ENCODE results near the gene CDH23.

Gene CDH23

DNA sequence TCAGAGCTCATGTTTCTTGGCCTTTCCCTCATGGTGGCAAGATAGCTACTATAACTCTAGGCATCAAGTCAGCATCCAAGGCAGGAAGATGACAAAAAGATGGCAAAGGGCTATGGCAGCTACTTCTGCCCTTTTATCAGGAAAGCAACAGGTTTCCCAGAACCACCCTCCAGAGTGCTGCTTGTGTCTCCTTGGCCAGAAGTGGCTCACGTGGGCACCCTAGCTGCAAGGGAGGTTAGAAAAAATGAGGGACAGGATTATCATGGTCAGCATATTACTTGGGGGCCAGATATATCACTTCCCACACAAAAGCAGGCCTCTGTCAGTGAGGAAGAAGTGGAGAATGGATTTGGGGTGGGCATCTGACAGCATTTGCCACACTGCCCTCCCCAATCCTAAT is 347.1 kb downstream of the CDH23 start:
- no peaks in the 10 kb centered on the region for H3K27me3 ChIP-seq (replicated peaks; ENCODE audit: control insufficient read depth, insufficient read depth, low read length)

DNA sequence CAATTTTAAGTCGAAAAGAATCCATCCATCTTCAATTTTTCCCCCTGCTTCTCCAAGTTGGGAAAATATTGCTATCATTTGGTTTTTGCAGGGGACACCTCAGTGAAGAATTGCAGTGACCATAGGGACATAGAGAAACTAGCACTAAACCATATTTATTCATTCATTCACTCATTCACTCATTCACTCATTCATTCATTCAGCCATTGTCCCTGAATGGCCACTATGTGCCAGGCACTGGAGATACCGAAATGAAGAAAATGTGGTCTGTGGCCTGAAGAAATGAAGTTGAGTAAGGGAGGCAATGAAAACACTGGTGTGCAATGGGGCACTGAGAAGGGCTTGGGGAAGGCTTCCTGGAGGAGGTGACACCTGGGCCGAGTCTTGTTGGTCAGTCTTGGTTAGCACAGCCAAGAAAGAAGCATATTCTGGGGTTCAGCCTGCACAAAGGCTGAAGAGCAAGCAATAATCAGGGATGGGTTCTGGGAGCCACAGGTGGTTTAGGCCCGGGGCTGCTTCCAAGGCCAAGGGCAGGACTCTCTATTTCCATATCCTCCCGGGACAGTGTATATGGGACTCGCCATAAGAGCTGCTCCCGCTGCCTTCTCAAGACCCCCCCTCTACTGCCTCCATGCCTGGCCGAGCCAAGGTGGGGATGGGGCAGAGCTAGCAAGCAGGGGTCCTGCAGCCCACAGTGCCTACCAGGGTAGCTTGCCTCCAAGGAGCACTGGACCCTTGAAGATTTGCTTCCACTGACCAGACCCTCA is 348.4 kb downstream of the CDH23 start:
- no peak overlapping the region for H3K4me3 ChIP-seq (replicated peaks; ENCODE audit: low read depth, low read length)
- 0 out of 2 replicates have a peak, but pooled peaks cover 1% of the 10 kb centered on the region for H3K36me3 ChIP-seq (ENCODE audit: control insufficient read depth, insufficient read depth, low read length)
- no peaks in the 10 kb centered on the region for H3K27me3 ChIP-seq (replicated peaks; ENCODE audit: control insufficient read depth, insufficient read depth, low read length)
- no peak for DNase-seq (ENCODE audit: extremely low read depth, insufficient read length)
- TF ChIP-seq, protein P1, sequence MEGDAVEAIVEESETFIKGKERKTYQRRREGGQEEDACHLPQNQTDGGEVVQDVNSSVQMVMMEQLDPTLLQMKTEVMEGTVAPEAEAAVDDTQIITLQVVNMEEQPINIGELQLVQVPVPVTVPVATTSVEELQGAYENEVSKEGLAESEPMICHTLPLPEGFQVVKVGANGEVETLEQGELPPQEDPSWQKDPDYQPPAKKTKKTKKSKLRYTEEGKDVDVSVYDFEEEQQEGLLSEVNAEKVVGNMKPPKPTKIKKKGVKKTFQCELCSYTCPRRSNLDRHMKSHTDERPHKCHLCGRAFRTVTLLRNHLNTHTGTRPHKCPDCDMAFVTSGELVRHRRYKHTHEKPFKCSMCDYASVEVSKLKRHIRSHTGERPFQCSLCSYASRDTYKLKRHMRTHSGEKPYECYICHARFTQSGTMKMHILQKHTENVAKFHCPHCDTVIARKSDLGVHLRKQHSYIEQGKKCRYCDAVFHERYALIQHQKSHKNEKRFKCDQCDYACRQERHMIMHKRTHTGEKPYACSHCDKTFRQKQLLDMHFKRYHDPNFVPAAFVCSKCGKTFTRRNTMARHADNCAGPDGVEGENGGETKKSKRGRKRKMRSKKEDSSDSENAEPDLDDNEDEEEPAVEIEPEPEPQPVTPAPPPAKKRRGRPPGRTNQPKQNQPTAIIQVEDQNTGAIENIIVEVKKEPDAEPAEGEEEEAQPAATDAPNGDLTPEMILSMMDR (IDR thresholded peaks at IDR 0.05; ENCODE audit: insufficient read depth, low read length, poor library complexity, severe bottlenecking) = no peak

More for the DNA sequence above, 347.1 kb downstream of the CDH23 start:
- TF ChIP-seq, protein P1 (IDR thresholded peaks at IDR 0.05; ENCODE audit: insufficient read depth, low read length, poor library complexity, severe bottlenecking) = no peak
- no peaks in the 10 kb centered on the region for H3K36me3 ChIP-seq (ENCODE audit: control insufficient read depth, insufficient read depth, low read length)
- H3K4me3 ChIP-seq (replicated peaks; ENCODE audit: low read depth, low read length) = no peak overlapping the region
- DNase-seq (ENCODE audit: extremely low read depth, insufficient read length) = no peak

DNA sequence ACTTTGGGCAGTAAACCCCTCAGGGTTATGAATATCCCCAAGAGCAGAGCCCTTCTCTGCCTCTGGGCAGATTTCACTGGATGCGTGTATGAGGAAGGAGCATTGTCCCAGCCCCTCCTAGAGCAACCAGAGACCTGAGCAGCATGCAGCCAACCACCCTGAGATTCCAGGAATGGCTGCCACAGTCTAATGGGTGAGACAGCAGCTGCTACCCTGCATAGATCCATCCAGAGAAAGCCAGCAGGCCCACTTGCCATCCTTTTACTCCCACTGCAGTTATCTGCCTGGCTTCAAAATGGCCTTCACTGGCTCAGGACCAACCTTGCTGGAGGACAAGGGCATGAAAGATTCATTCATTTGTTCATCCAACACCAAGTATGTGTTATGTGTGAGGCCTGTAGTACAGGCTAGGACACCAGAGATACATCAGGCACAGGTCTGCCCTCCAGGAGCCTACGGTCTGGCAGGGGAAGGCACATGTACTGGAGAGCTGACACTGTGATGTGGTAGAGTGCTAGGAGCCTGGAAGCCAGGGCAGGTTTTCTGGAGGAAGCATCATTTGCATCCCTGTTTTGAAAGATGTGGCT is 349.0 kb downstream of the CDH23 start:
- Histone ChIP-seq H3K4me3 (replicated peaks; ENCODE audit: low read depth, low read length) (no peak overlapping the region), H3K27me3 (replicated peaks; ENCODE audit: control insufficient read depth, insufficient read depth, low read length) (no peaks in the 10 kb centered on the region), H3K36me3 (ENCODE audit: control insufficient read depth, insufficient read depth, low read length) (0 out of 2 replicates have a peak, but pooled peaks cover 1% of the 10 kb centered on the region)
- DNase-seq (ENCODE audit: extremely low read depth, insufficient read length) = no peak
- TF ChIP-seq, protein P1 (IDR thresholded peaks at IDR 0.05; ENCODE audit: insufficient read depth, low read length, poor library complexity, severe bottlenecking) = no peak

DNA sequence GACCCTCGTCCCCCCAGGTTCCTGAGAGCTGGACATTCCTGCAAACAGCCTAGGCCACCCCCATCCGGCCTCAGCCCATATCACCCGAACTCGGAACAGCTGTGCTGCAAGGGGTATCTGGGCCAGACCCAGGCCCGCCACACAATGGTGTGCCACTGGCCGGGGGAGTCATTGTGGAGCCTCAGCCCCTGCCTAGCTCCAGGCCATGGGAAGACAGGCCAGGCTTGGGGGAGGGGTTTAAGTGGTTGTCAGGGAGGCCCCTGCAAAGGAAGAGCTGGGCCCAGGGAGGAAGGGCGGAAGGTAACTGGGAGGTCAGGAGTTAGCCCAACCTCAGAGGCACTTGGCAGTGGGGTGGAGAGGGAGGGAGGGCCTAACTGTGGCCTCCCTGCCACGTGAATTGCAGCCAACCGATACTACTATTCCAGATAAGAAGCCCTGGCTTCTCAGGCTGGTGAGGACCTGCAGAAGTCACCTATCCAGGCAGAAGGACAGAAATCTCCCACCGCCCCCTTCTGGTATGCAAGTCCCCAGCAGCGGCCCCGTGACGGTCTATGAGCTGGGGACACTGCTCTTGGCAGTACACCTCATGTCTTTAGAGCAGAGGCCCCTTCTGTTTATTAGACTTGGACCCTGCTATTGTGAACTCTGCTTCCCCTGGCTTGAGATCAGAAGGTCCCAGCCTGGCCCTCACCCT is 349.8 kb downstream of the CDH23 start:
- Histone ChIP-seq H3K4me3 (replicated peaks; ENCODE audit: low read depth, low read length) (no peak overlapping the region), H3K36me3 (ENCODE audit: control insufficient read depth, insufficient read depth, low read length) (0 out of 2 replicates have a peak, but pooled peaks cover 1% of the 10 kb centered on the region), H3K27me3 (replicated peaks; ENCODE audit: control insufficient read depth, insufficient read depth, low read length) (no peaks in the 10 kb centered on the region)
- DNase-seq (ENCODE audit: extremely low read depth, insufficient read length) = no peak
- TF ChIP-seq, protein P1 (IDR thresholded peaks at IDR 0.05; ENCODE audit: insufficient read depth, low read length, poor library complexity, severe bottlenecking) = no peak

DNA sequence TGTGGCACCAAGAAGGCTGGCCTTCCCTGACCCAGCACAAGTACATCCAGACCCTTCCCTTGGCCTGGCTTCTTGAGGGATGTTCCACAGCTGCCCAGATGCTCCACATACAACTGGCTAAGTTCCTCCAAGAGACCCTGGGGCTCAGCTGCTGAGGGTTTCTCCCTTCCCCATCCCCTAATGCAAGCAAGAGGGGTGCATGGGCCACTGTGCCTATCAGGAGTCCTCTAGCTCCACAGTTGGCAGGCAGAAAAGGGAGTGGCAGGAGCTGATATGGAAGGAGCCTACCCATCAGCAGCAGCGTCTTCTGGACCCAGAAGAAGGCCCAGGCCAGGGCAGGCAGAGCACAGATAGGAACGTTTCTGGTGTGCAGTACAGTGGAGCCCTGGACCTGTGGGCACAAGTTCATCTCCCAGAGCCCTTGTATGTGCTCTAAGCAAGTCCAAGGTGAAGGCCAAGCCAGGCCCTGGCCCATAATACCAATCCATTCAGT is 350.4 kb downstream of the CDH23 start:
- H3K36me3 ChIP-seq (ENCODE audit: control insufficient read depth, insufficient read depth, low read length) = 0 out of 2 replicates have a peak, but pooled peaks cover 1% of the 10 kb centered on the region
- H3K4me3 ChIP-seq (replicated peaks; ENCODE audit: low read depth, low read length) = no peak overlapping the region
- DNase-seq (ENCODE audit: extremely low read depth, insufficient read length) = no peak
- no peaks in the 10 kb centered on the region for H3K27me3 ChIP-seq (replicated peaks; ENCODE audit: control insufficient read depth, insufficient read depth, low read length)
- TF ChIP-seq, protein P1 (IDR thresholded peaks at IDR 0.05; ENCODE audit: insufficient read depth, low read length, poor library complexity, severe bottlenecking) = no peak
